ENCODE data around the gene TTC9. TPM values are rescaled to one million over a fixed set of nuclear protein-coding genes. Genes with fewer than 3 reads are reported as not detected.

The TTC9 gene
- total and polyA plus RNA-seq, 10 of the 15 experiments (the other 5 are each of a cell fraction or from before 2014, with no cell fraction given) = 0.87 to 15.8 (median 7.8) TPM

- TF ChIP-seq MEF2A (IDR thresholded peaks at IDR 0.05; ENCODE audit: insufficient read depth, low read depth, low read length) (0 out of 2 replicates have a peak, but pooled peaks have one; percentile 56), HCFC1 (IDR thresholded peaks at IDR 0.05; ENCODE audit: low read length) (peak; percentile 83), KAT2A (conservative IDR thresholded peaks at IDR 0.05; ENCODE audit: control insufficient read depth, low read depth, low read length) (no peak), SUPT20H (IDR thresholded peaks at IDR 0.05; ENCODE audit: borderline replicate concordance, control insufficient read depth, low read depth, low read length) (no peak), E4F1 (IDR thresholded peaks at IDR 0.05; ENCODE audit: borderline replicate concordance, partially characterized antibody) (no peak), POLR2AphosphoS2 (IDR thresholded peaks at IDR 0.05; ENCODE audit: low read depth, low read length) (peak; percentile 71), POLR2A (IDR thresholded peaks at IDR 0.05; ENCODE audit: low read depth, low read length) (peak; percentile 81), MTA2 (IDR thresholded peaks at IDR 0.05; ENCODE audit: low read depth) (no peak), E2F8 (IDR thresholded peaks at IDR 0.05; ENCODE audit: low read depth, partially characterized antibody) (peak; percentile 89), ATF2 (IDR thresholded peaks at IDR 0.05; ENCODE audit: low read length) (no peak), CREM (IDR thresholded peaks at IDR 0.05; ENCODE audit: low read depth) (peak; percentile 99), TBL1XR1 (IDR thresholded peaks at IDR 0.05; ENCODE audit: low read depth, low read length) (no peak), YY1 (IDR thresholded peaks at IDR 0.05; ENCODE audit: low read depth, low read length) (peak; percentile 98), ZNF592 (IDR thresholded peaks at IDR 0.05) (no peak), ATF3 (IDR thresholded peaks at IDR 0.05; ENCODE audit: borderline replicate concordance, extremely low read depth, low read depth, low read length) (peak; percentile 91), HSF1 (IDR thresholded peaks at IDR 0.05; ENCODE audit: low read depth, low read length) (no peak)
Measured at GRCh38 chr14:70600382-70601157, 41.1 kb upstream of the TTC9 start, which contains the start of gene MED6 (continued).

All from GM12878 (cell line).